Keratinocyte (primary cell): ENCODE measurements around the gene DDX54. TPM values are rescaled to one million over a fixed set of nuclear protein-coding genes. Genes with fewer than 3 reads are reported as not detected.

Experiments
- DNase-seq: peaks from one replicate; pipeline ENCODE4 v3.0.0-alpha.2; 2011; ENCODE audit warnings: low read depth, missing footprints, low spot score
- FAIRE-seq: peaks from 2 replicates; lab custom pipeline; 2011; peaks lifted over from hg19 to GRCh38; lab: Jason Lieb, UNC
- H2AFZ ChIP-seq: 2 replicates; pipeline ENCODE4 v1.6.0; 2012; ENCODE audit warnings: low read length, control low read depth, inconsistent platforms; ENCODE audit not compliant: control insufficient read depth
- H3K27ac ChIP-seq: 2 replicates; pipeline ENCODE4 v1.5.1; 2011; ENCODE audit warnings: low read length; ENCODE audit not compliant: control insufficient read depth, insufficient read depth
- H3K27me3 ChIP-seq: 3 replicates; pipeline ENCODE4 v1.6.0; 2011; ENCODE audit warnings: low read length; ENCODE audit not compliant: control insufficient read depth, insufficient read depth; ENCODE audit errors: extremely low read depth
- H3K36me3 ChIP-seq, 2 experiments: 2 replicates in 1 of 2; 3 replicates in 1 of 2; pipeline ENCODE4 v1.5.1; 2011; ENCODE audit warnings: low read length in 2 of 2, mild to moderate bottlenecking in 1 of 2; ENCODE audit not compliant: control insufficient read depth in 2 of 2, insufficient read depth in 2 of 2; ENCODE audit errors: extremely low read depth in 1 of 2
- H3K4me1 ChIP-seq: 3 replicates; pipeline ENCODE4 v1.5.1; 2011; ENCODE audit warnings: low read length; ENCODE audit not compliant: control insufficient read depth, insufficient read depth; ENCODE audit errors: extremely low read depth
- H3K4me2 ChIP-seq: 3 replicates; pipeline ENCODE4 v1.6.0; 2011; ENCODE audit warnings: low read depth, low read length; ENCODE audit not compliant: control insufficient read depth, insufficient read depth; ENCODE audit errors: extremely low read depth
- H3K4me3 ChIP-seq, 3 experiments: fragments of 200-600 bp in 1 of 3; sonication (generic) in 1 of 3; 2 replicates in 2 of 3; 3 replicates in 1 of 3; pipeline ENCODE4 v1.5.1; 2011 to 2016; ENCODE audit warnings: low read length in 3 of 3, mild to moderate bottlenecking in 3 of 3, control low read depth in 2 of 3, inconsistent platforms in 1 of 3, low read depth in 1 of 3, mixed read lengths in 1 of 3, mixed run types in 1 of 3, moderate library complexity in 1 of 3; ENCODE audit not compliant: control insufficient read depth in 2 of 3, insufficient read depth in 2 of 3; ENCODE audit errors: extremely low read depth in 1 of 3
- H3K79me2 ChIP-seq: 2 replicates; pipeline ENCODE4 v1.6.0; 2012; ENCODE audit warnings: low read length; ENCODE audit not compliant: control insufficient read depth, insufficient read depth
- H3K9ac ChIP-seq: 3 replicates; pipeline ENCODE4 v1.6.0; 2011; ENCODE audit warnings: low read length; ENCODE audit not compliant: control insufficient read depth, insufficient read depth; ENCODE audit errors: extremely low read depth
- H3K9me1 ChIP-seq: 3 replicates; pipeline ENCODE4 v1.6.0; 2011; ENCODE audit warnings: low read length; ENCODE audit not compliant: control insufficient read depth, insufficient read depth; ENCODE audit errors: extremely low read depth
- H3K9me3 ChIP-seq: 2 replicates; pipeline ENCODE4 v1.5.1; 2012; ENCODE audit warnings: low read depth, low read length; ENCODE audit not compliant: control insufficient read depth
- H4K20me1 ChIP-seq: 3 replicates; pipeline ENCODE4 v1.6.0; 2011; ENCODE audit warnings: low read length; ENCODE audit not compliant: control insufficient read depth, insufficient read depth; ENCODE audit errors: extremely low read depth
- EZH2 ChIP-seq: IDR thresholded peaks from one replicate; pipeline ENCODE4 v1.6.1; 2012; ENCODE audit warnings: inconsistent platforms, mild to moderate bottlenecking, low read length, moderate library complexity
- dilution Hi-C: fragments of 300-500 bp; cut with MboI; formaldehyde crosslinking; loops from one replicate; pipeline ENCODE4 v1.7.0; 2020; ENCODE audit warnings: low sequenced_read_pairs; ENCODE audit not compliant: extremely low pct_ligation_motif_present
- polyA plus RNA-seq, 5 experiments: library from polyadenylated mRNA; depleted of rRNA in 3 of 5; stranded (reverse) in 3 of 5; stranded (forward) in 1 of 5; unstranded in 1 of 5; fragments of >200 nt; gene quantifications; 1 replicate in 1 of 5; 2 replicates in 3 of 5; 3 replicates in 1 of 5; pipeline versions ENCODE4 v1.2.1 to v1.2.3, GENCODE V29; 2011 to 2012; ENCODE audit warnings: missing spikeins in 2 of 5, low read depth in 1 of 5, low replicate concordance in 1 of 5
- TF ChIP-seq, protein P1 (sequence below), 3 experiments: IDR thresholded peaks in 1 of 3; conservative IDR thresholded peaks in 1 of 3; optimal IDR thresholded peaks in 1 of 3; 2 replicates in 2 of 3; 3 replicates in 1 of 3; pipeline versions ENCODE3 to v1.5.1; 2011; ENCODE audit warnings: low read length in 3 of 3, mild to moderate bottlenecking in 3 of 3, moderate library complexity in 2 of 3, control low read depth in 1 of 3, inconsistent platforms in 1 of 3; ENCODE audit not compliant: insufficient read depth in 2 of 3; ENCODE audit errors: extremely low read depth in 1 of 3

DDX54 gene
- polyA plus RNA-seq, 1 donor (not counting 4 experiments of a cell fraction or from before 2014, with no cell fraction given), result 44.6 TPM

DNA sequence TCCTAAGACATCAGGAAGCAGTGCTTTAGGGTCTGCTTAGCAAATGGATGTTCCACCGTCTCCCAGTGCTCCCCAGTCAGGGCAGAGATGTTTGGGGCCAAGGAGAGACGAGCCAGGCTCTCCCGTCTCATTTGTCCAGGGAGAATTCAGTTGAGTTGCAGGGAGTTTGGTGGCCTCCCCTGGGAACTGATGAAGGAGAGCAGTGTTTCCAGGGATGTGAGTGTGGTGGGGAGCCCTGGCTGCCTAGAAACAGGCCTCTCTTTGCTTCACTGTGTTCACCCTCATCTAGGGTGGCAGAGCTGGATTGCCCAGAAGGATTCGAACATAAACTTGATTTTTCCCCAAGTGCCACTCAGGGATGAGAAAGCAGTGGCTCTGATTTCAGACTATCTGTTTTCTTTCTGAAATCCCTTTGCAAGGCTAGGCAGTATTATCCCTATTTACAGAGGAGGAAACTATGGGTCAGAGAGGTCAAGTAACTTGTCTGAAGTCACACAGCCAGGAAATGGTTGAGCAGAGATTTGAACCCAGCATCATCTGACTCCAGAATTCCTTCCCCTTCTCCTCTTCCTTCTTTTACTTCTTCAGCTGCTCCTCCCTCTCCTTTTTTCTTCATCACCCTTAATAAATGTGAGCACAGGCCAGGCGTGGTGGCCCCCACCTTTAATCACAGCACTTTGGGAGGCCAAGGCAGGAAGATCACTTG lies 42.6 kb upstream of the DDX54 start:
- Histone ChIP-seq H3K4me1 (peaks cover 17% of the 10 kb centered on the region), H3K36me3 (peaks cover 10 to 13% of the 10 kb centered on the region in 2 experiments), H3K9ac (no peak overlapping the region), H4K20me1 (no peaks in the 10 kb centered on the region), H3K27ac (no peak overlapping the region), H2AFZ (no peak overlapping the region), H3K9me1 (no peaks in the 10 kb centered on the region), H3K4me3 (no peak overlapping the region), H3K27me3 (no peaks in the 10 kb centered on the region), H3K79me2 (no peaks in the 10 kb centered on the region), H3K9me3 (no peaks in the 10 kb centered on the region), H3K4me2 (no peak overlapping the region)
- no peak for TF ChIP-seq EZH2
- TF ChIP-seq, protein P1, sequence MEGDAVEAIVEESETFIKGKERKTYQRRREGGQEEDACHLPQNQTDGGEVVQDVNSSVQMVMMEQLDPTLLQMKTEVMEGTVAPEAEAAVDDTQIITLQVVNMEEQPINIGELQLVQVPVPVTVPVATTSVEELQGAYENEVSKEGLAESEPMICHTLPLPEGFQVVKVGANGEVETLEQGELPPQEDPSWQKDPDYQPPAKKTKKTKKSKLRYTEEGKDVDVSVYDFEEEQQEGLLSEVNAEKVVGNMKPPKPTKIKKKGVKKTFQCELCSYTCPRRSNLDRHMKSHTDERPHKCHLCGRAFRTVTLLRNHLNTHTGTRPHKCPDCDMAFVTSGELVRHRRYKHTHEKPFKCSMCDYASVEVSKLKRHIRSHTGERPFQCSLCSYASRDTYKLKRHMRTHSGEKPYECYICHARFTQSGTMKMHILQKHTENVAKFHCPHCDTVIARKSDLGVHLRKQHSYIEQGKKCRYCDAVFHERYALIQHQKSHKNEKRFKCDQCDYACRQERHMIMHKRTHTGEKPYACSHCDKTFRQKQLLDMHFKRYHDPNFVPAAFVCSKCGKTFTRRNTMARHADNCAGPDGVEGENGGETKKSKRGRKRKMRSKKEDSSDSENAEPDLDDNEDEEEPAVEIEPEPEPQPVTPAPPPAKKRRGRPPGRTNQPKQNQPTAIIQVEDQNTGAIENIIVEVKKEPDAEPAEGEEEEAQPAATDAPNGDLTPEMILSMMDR (optimal IDR thresholded peaks at IDR 0.05 in 1 of 3, IDR thresholded peaks at IDR 0.05 in 1 of 3, conservative IDR thresholded peaks at IDR 0.05 in 1 of 3; ENCODE audit: extremely low read depth in 1 of 3, insufficient read depth in 2 of 3, low read length in 3 of 3), result no peak
- FAIRE-seq (no peak), DNase-seq (no peak)
- dilution Hi-C loops, result no loop called here

DNA sequence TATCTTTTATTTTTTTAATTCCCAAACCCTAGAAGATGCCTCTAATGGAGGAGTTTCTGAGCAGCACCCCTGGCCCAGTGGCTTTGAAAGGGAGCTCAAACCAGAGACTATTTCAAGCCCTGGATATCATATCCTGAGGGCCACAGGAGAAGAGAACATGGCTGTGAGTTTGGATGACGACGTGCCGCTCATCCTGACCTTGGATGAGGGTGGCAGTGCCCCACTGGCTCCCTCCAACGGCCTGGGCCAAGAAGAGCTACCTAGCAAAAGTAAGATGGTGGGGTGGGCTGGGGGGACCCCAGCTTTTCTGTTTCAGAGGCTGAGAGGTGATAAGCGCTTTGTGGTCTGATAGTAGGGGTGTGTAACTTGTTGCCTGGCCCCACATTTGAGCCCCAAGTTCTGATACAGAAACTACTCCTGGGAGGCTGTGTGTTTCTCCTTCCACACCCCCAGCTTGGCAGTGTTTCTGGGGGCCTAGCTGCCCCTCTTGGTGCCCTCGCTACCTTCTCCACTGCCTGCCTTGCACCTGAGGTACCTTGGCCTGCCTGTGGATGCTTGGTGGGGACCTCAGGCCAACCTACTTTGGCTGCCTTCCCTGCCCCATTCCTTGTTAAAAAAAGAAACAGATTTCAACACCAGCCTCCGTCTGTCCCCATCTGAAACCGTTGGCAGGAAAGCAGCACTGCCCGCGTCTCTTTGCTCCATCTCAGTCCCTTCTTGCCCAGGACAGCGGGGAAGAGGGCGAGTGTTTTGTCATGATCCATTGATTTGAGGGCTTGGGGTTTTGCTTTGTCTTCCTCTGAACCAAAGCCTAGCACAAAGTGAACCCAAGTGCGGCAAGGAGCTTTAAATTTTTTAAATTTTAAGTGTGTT lies 41.7 kb upstream of the DDX54 start:
- no peaks in the 10 kb centered on the region for H3K9me3 ChIP-seq
- H3K4me2 ChIP-seq, result no peak overlapping the region
- no peak overlapping the region for H2AFZ ChIP-seq
- dilution Hi-C loops, result no loop called here
- TF ChIP-seq, protein P1 (optimal IDR thresholded peaks at IDR 0.05 in 1 of 3, IDR thresholded peaks at IDR 0.05 in 1 of 3, conservative IDR thresholded peaks at IDR 0.05 in 1 of 3; ENCODE audit: extremely low read depth in 1 of 3, insufficient read depth in 2 of 3, low read length in 3 of 3), result no peak
- TF ChIP-seq EZH2, result no peak
- no peak overlapping the region for H3K4me3 ChIP-seq
- DNase-seq, result no peak
- H3K27me3 ChIP-seq, result no peaks in the 10 kb centered on the region
- H3K9ac ChIP-seq, result no peak overlapping the region
- H3K4me1 ChIP-seq, result peaks cover 24% of the 10 kb centered on the region
- no peak for FAIRE-seq
- peaks cover 1% of the 10 kb centered on the region for H3K79me2 ChIP-seq
- H3K36me3 ChIP-seq, result peaks cover 5 to 7% of the 10 kb centered on the region in 2 experiments
- peaks cover 3% of the 10 kb centered on the region for H3K9me1 ChIP-seq
- no peak overlapping the region for H3K27ac ChIP-seq
- no peaks in the 10 kb centered on the region for H4K20me1 ChIP-seq
